ENCODE results near the gene PDS5B.
"Not testable (repeated sequence)": the region's sequence is repeated elsewhere in the genome, so short reads cannot be mapped to it uniquely, and the experiment has no call there.

PDS5B gene

DNA sequence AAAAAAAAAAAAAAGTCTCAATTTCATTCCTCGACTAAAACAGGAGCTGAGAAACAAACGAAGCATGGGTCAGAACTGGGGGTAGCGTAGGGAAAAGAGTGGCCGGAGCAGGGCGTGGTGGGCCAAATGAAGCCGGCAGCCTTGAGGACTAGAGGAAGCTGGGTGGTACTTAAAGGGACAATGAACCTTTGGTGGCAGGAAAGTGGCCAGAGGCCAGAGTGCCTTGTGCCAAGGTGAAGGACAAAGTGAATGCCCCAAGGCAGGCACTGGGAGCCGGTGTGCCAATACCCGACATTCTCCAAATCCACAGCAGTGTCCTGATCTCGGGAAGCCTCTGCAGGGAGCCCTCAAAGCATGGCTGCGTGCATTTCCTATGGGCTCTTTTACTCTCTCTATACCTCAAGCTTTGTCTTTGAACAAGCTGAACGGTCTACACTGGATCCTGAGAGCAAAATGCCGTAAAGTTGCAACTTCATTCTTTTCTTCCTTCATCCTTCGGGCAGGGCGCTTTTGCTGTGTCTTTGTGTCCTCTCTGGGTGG, 235.0 kb downstream of the PDS5B start:
- no peak for DNase-seq

- no peak for DNase-seq
Measured at GRCh38 chr13:32822771-32823170, 236.5 kb downstream of the PDS5B start.

DNA sequence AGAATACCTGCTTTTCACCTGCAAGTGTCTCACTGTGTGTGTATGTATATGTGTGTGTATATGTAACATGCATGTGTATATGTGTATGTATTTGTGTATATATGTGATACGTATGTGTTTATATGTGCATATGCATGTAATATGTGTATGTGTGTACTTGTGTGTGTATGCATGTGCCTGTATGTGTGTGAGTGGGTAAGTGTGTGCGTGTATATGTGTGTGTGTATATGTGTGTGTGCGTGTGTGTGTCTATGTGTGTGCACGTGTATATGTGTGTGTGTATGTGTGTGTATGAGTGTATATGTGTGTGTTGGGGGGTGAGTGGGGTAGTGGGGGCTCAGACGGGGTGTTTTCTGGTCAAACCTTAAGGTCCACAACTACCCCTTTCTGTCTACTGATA, 237.3 kb downstream of the PDS5B start:
- DNase-seq: no peak

DNA sequence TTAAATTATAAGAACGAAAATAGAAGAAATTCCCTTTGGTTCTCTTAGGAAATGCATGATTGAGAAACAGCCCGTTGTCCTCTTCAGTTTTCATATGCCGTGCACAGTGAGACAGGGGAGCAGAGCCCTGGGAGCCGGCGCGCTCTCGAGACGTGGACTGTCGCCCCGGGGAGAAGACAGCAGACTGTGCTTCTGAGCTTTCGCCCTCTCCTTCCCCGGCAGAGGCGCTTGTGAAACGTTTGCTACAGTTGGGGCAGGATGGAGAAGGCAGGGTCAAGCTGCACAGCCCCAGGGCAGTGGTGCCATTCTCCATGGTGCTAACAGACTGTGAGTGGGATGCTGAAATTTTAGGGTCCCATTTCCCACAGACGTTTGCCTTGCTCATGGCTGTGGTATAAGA, 237.8 kb downstream of the PDS5B start:
- DNase-seq: no peak

- DNase-seq: no peak
Measured at GRCh38 chr13:32824675-32825074, 238.4 kb downstream of the PDS5B start.

DNA sequence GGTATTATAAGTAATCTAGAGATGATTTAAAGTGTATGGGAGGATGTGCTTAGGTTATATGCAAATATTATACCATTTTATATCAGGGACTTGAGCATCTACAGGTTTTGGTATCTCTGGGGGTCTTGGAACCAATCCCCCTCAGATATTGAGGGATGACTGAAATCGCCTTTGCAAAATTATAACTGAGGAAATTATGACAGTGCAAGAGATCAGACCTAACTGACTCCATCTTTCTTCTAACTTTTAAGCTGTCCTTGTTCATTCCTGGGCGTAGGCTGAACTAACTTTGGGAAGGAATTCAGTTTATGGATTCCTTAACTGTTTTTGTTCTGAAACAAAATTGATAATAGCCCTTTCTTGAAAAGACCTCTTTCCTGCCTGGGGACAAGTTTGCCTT, 239.2 kb downstream of the PDS5B start:
- DNase-seq: no peak

GRCh38 chr13:32826372-32826771, 240.1 kb downstream of the PDS5B start:
- DNase-seq: not testable (repeated sequence)

Data from inflammatory macrophage treated with lipopolysaccharide for 4 hours (primary cell).